ENCODE results near the gene BMP6. TPM values are rescaled to one million over a fixed set of nuclear protein-coding genes. Genes with fewer than 3 reads are reported as not detected.

The BMP6 gene
- polyA plus RNA-seq, 1 donor (not counting 4 experiments of a cell fraction or from before 2014, with no cell fraction given) = 0.05 TPM

- no peak overlapping the region for H3K4me2 ChIP-seq (ENCODE audit: control insufficient read depth, extremely low read depth, insufficient read depth, low read depth, low read length)
- no peak overlapping the region for H3K27ac ChIP-seq (ENCODE audit: control insufficient read depth, insufficient read depth, low read length)
- no peaks in the 10 kb centered on the region for H3K79me2 ChIP-seq (ENCODE audit: control insufficient read depth, insufficient read depth, low read length)
Measured at GRCh38 chr6:7769702-7770101, 43.8 kb downstream of the BMP6 start.

GRCh38 chr6:7770111-7770510 is 44.2 kb downstream of the BMP6 start:
- H3K27me3 ChIP-seq (ENCODE audit: control insufficient read depth, extremely low read depth, insufficient read depth, low read length) = no peaks in the 10 kb centered on the region
- TF ChIP-seq CTCF (optimal IDR thresholded peaks at IDR 0.05 in 1 of 3, IDR thresholded peaks at IDR 0.05 in 1 of 3, conservative IDR thresholded peaks at IDR 0.05 in 1 of 3; ENCODE audit: extremely low read depth in 1 of 3, insufficient read depth in 2 of 3, low read length in 3 of 3) = no peak
- DNase-seq (ENCODE audit: low read depth, low spot score) (no peak), FAIRE-seq (no peak)
- no peaks in the 10 kb centered on the region for H3K79me2 ChIP-seq (ENCODE audit: control insufficient read depth, insufficient read depth, low read length)
- H3K9me1 ChIP-seq (ENCODE audit: control insufficient read depth, extremely low read depth, insufficient read depth, low read length) = no peaks in the 10 kb centered on the region
- dilution Hi-C loops (cut with MboI; ENCODE audit: extremely low pct_ligation_motif_present, low sequenced_read_pairs) = no loop called here
- no peaks in the 10 kb centered on the region for H3K9me3 ChIP-seq (ENCODE audit: control insufficient read depth, low read depth, low read length)
- H3K4me1 ChIP-seq (ENCODE audit: control insufficient read depth, extremely low read depth, insufficient read depth, low read length) = no peaks in the 10 kb centered on the region
- H3K27ac ChIP-seq (ENCODE audit: control insufficient read depth, insufficient read depth, low read length) = no peak overlapping the region
- H4K20me1 ChIP-seq (ENCODE audit: control insufficient read depth, extremely low read depth, insufficient read depth, low read length) = no peaks in the 10 kb centered on the region
- no peak overlapping the region for H2AFZ ChIP-seq (ENCODE audit: control insufficient read depth, low read length)
- H3K9ac ChIP-seq (ENCODE audit: control insufficient read depth, extremely low read depth, insufficient read depth, low read length) = no peak overlapping the region
- no peak overlapping the region for H3K4me3 ChIP-seq (ENCODE audit: control insufficient read depth in 2 of 3, extremely low read depth in 1 of 3, insufficient read depth in 2 of 3, low read depth in 1 of 3, low read length in 3 of 3)
- H3K36me3 ChIP-seq (ENCODE audit: control insufficient read depth in 2 of 2, extremely low read depth in 1 of 2, insufficient read depth in 2 of 2, low read length in 2 of 2) = no peaks in the 10 kb centered on the region
- H3K4me2 ChIP-seq (ENCODE audit: control insufficient read depth, extremely low read depth, insufficient read depth, low read depth, low read length) = no peak overlapping the region

More at GRCh38 chr6:7769702-7770101, 43.8 kb downstream of the BMP6 start:
- no peaks in the 10 kb centered on the region for H3K4me1 ChIP-seq (ENCODE audit: control insufficient read depth, extremely low read depth, insufficient read depth, low read length)
- FAIRE-seq (no peak), DNase-seq (ENCODE audit: low read depth, low spot score) (no peak)
- H3K36me3 ChIP-seq (ENCODE audit: control insufficient read depth in 2 of 2, extremely low read depth in 1 of 2, insufficient read depth in 2 of 2, low read length in 2 of 2) = no peaks in the 10 kb centered on the region
- H3K9me1 ChIP-seq (ENCODE audit: control insufficient read depth, extremely low read depth, insufficient read depth, low read length) = no peaks in the 10 kb centered on the region
- H3K4me3 ChIP-seq (ENCODE audit: control insufficient read depth in 2 of 3, extremely low read depth in 1 of 3, insufficient read depth in 2 of 3, low read depth in 1 of 3, low read length in 3 of 3) = no peak overlapping the region
- no peaks in the 10 kb centered on the region for H3K9me3 ChIP-seq (ENCODE audit: control insufficient read depth, low read depth, low read length)
- TF ChIP-seq EZH2 (IDR thresholded peaks at IDR 0.05; ENCODE audit: low read length) (no peak), CTCF (optimal IDR thresholded peaks at IDR 0.05 in 1 of 3, IDR thresholded peaks at IDR 0.05 in 1 of 3, conservative IDR thresholded peaks at IDR 0.05 in 1 of 3; ENCODE audit: extremely low read depth in 1 of 3, insufficient read depth in 2 of 3, low read length in 3 of 3) (no peak)
- H2AFZ ChIP-seq (ENCODE audit: control insufficient read depth, low read length) = no peak overlapping the region
- H3K9ac ChIP-seq (ENCODE audit: control insufficient read depth, extremely low read depth, insufficient read depth, low read length) = no peak overlapping the region
- no peaks in the 10 kb centered on the region for H4K20me1 ChIP-seq (ENCODE audit: control insufficient read depth, extremely low read depth, insufficient read depth, low read length)
- dilution Hi-C loops (cut with MboI; ENCODE audit: extremely low pct_ligation_motif_present, low sequenced_read_pairs) = no loop called here
- H3K27me3 ChIP-seq (ENCODE audit: control insufficient read depth, extremely low read depth, insufficient read depth, low read length) = no peaks in the 10 kb centered on the region

Data from keratinocyte (primary cell).